Activated T-helper 1 cell treated with anti-CD3 and anti-CD28 coated beads, Interleukin-12 subunit alpha, Interleukin-12 subunit beta, Interleukin-2, Interleukin-4 antibody, amounts not matched to agents 30 ng/mL and 10 ng/mL and 1 ng/mL, durations not matched to agents 14 hours and 24 hours and 36 hours (primary cell): Measurements from ENCODE around the gene PGPEP1. TPM values are rescaled to one million over a fixed set of nuclear protein-coding genes. Genes with fewer than 3 reads are reported as not detected.
"Not testable (repeated sequence)": the region's sequence is repeated elsewhere in the genome, so short reads cannot be mapped to it uniquely, and the experiment has no call there.

Experiments used
- DNase-seq: peaks from one replicate; pipeline ENCODE4 v3.0.0; 2021; ENCODE audit warnings: low spot score
- H3K27ac Mint-ChIP-seq: one replicate; pipeline ENCODE4 v1.8.0; 2021; ENCODE audit warnings: mild to moderate bottlenecking, mixed read lengths
- H3K27me3 Mint-ChIP-seq: one replicate; pipeline ENCODE4 v1.8.0; 2022; ENCODE audit warnings: mild to moderate bottlenecking, moderate library complexity, mixed read lengths; ENCODE audit not compliant: insufficient read depth
- H3K36me3 Mint-ChIP-seq: one replicate; pipeline ENCODE4 v1.8.0; 2021; ENCODE audit warnings: low read depth, mixed read lengths
- H3K4me1 Mint-ChIP-seq: one replicate; pipeline ENCODE4 v1.8.0; 2021; ENCODE audit warnings: low read depth, mixed read lengths
- H3K4me3 Mint-ChIP-seq: one replicate; pipeline ENCODE4 v1.8.0; 2021; ENCODE audit warnings: mild to moderate bottlenecking, moderate library complexity, mixed read lengths
- H3K9me3 Mint-ChIP-seq: one replicate; pipeline ENCODE4 v1.8.0; 2021; ENCODE audit warnings: mixed read lengths
- intact Hi-C: fragments of 100-400 bp; cut with micrococcal nuclease; formaldehyde crosslinking; loops from one replicate; pipeline ENCODE4 v1.15.1; 2024
- total RNA-seq: library from RNA; stranded (reverse); gene quantifications from 2 replicates; pipeline ENCODE4 v1.2.3, GENCODE V29; 2022

Gene PGPEP1
- total RNA-seq, 1 donor from 2014 or later, result 17.9 TPM

DNA sequence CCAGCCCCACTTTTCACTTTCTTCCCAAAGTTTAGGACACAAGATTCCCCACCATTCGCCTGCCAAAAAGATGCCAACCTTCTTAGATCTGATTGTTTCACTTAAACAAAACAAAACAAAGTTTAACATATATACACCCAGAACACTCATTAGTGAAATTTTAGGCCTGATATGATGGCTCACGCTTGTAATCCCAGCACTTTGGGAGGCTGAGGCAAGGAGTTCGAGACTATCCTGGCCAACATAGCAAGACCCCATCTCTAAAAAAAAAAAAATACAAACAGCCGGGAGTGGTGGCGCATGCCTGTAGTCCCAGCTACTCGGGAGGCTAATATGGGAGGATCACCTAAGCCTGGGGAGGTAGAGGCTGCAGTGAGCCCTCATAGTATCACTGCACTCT is 4.9 kb downstream of the PGPEP1 start:
- H3K27ac Mint-ChIP-seq, result no peak overlapping the region
- H3K36me3 Mint-ChIP-seq, result peaks cover 7% of the 10 kb centered on the region
- intact Hi-C loops, result no loop called here

DNA sequence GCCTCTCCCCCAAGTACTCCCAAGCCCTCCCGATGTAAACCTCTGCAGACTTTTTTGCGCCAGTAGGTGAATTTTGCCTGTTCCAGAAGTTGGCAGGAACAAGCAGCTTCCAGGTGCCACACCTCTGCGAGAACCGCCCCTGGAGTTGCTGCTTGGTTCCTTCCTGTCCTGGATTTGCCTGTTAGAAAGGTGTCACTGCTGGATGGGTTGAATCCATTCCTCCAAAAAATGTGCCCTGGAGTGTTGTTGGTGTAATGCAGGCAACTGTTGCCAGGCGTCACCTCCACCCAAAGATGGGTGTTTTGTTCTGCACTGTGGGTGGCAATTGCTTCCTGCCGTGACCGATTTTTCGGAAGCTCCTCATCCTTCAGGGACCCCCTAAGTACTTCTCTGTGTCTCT is 5.7 kb downstream of the PGPEP1 start:
- no peak overlapping the region for H3K27ac Mint-ChIP-seq
- intact Hi-C loops, result no loop called here
- no peaks in the 10 kb centered on the region for H3K9me3 Mint-ChIP-seq

More for the DNA sequence above, 4.9 kb downstream of the PGPEP1 start:
- Mint-ChIP-seq H3K9me3 (no peaks in the 10 kb centered on the region), H3K27me3 (no peaks in the 10 kb centered on the region), H3K4me1 (peaks cover 6% of the 10 kb centered on the region), H3K4me3 (no peak overlapping the region)
- DNase-seq, result no peak

DNA sequence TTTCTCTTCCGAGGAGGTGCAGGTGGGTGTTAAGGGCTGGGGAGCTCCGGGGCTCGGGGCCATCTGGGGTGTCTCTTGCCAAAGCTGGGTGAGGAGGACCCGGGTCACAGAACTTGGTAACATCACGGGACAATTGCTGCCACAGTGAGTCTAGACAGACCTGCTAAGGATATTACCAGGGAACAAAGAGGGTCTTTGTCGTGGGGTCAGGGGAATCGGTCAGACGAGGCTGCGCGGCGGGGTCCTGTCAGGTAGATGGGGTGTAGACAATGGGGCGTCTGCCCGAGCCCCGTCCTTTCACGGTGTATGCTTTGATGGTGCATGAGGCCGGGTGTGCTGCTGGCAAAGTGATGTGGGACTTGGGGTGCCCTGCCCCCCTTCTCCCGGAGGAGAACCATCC is 7.8 kb downstream of the PGPEP1 start:
- Mint-ChIP-seq H3K4me1 (no peaks in the 10 kb centered on the region), H3K36me3 (peaks cover 7% of the 10 kb centered on the region), H3K27me3 (no peaks in the 10 kb centered on the region), H3K9me3 (no peaks in the 10 kb centered on the region), H3K4me3 (no peak overlapping the region), H3K27ac (no peak overlapping the region)
- DNase-seq, result no peak
- intact Hi-C loops, result no loop called here

More for the DNA sequence above, 5.7 kb downstream of the PGPEP1 start:
- Mint-ChIP-seq H3K4me1 (peaks cover 5% of the 10 kb centered on the region), H3K36me3 (peaks cover 7% of the 10 kb centered on the region), H3K4me3 (no peak overlapping the region), H3K27me3 (no peaks in the 10 kb centered on the region)
- DNase-seq, result no peak

DNA sequence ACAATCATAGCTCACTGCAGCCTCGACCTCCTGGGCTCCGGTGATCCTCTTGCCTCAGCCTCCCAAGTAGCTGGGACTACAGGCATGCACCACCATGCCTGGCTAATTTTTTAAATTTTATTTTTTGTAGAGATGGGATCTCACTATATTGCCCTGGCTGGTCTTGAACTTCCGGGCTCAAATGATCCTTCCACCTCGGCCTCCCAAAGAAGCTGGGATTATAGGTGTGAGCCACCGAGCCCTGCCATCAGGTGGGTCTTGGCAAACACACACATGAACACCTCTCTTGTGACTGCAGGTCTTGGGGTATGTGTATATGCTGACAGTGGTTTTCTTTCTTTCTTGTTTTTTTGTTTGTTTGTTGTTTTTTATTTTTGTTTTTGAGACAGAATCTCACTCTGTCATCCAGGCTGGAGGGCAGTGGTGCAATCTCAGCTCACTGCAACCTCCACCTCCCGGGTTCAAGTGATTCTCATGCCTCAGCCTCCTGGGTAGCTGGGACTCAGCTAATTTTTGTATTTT is 8.5 kb downstream of the PGPEP1 start:
- not testable (repeated sequence) for H3K4me3 Mint-ChIP-seq, H3K36me3 Mint-ChIP-seq, DNase-seq, H3K27me3 Mint-ChIP-seq, H3K27ac Mint-ChIP-seq, H3K9me3 Mint-ChIP-seq, H3K4me1 Mint-ChIP-seq
- intact Hi-C loops, result loop anchor here (1.0 kb wide), 1 partner anchor 61 kb away; no protein-coding TSS in a partner anchor

DNA sequence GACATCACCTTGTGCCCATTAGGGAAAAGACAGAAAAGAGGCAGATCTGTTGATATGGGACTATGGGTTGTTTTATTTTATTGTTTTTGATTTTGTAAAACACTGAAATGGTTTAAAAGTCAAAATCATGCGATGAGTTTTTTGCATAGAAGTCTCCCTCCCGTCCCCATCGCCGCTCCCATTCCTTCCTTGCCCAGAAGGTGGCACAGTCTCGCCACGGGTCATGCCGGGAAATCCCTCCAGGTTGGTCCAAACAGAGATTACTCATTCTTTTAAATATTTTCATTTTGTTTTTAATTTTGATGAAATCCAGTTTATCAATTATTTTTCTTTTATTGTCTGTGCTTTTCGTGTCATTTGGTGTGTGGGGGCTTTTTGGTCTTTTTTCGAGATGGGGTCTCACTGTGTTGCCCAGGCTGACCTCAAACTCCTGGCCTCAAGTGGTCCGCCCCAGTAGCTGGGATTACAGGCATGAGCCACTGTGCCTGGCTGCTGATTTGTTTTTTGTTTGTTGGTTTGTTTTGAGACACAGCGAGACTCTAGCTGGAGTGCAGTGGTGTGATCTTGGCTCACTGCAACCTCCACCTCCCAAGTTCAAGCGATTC is 9.2 kb downstream of the PGPEP1 start:
- intact Hi-C loops, result loop anchor here (1.0 kb wide), 1 partner anchor 61 kb away; no protein-coding TSS in a partner anchor
- Mint-ChIP-seq H3K4me3 (no peak overlapping the region), H3K4me1 (no peaks in the 10 kb centered on the region), H3K27me3 (no peaks in the 10 kb centered on the region), H3K27ac (no peak overlapping the region), H3K9me3 (no peaks in the 10 kb centered on the region), H3K36me3 (peaks cover 7% of the 10 kb centered on the region)
- DNase-seq, result no peak

DNA sequence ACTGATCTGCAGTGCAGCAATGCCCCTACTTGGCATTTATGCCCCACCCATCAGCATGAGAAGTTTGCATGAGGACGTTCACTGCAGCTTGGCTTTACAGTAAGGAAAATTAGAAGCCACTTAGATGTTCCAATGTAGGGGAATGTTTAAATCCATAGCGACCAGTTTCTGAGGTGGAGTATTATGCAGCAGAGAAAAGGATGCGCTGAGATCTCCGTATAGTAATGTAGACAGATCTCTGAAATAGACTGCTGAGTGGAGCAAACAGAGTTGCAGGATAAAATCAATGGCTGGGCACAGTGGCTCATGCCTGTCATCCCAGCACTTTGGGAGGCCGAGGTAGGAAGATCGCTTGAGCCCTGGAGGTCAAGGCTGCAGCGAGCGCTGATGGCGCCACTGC is 10.1 kb downstream of the PGPEP1 start:
- DNase-seq, result no peak
- Mint-ChIP-seq H3K9me3 (no peaks in the 10 kb centered on the region), H3K4me1 (no peaks in the 10 kb centered on the region), H3K27ac (no peak overlapping the region), H3K4me3 (no peak overlapping the region), H3K36me3 (peaks cover 7% of the 10 kb centered on the region), H3K27me3 (no peaks in the 10 kb centered on the region)
- intact Hi-C loops, result no loop called here

DNA sequence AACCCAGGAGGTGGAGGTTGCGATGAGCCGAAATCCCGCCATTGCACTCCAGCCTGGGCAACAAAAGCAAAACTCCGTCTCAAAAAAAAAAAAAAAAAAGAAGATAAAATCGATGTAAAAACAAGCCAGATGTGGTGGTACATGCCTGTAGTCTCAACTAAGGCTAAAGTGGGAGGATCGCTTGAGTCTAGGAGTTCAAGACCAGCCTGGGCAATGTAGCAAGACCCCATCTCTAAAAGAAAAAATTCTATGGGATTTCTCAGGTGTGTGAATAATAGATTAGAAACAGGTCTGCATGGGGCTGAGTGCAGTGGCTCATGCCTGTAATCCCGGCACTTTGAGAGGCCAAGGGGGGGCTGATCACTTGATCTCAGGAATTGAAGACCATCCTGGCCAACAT is 11.1 kb downstream of the PGPEP1 start:
- no peaks in the 10 kb centered on the region for H3K27me3 Mint-ChIP-seq

DNA sequence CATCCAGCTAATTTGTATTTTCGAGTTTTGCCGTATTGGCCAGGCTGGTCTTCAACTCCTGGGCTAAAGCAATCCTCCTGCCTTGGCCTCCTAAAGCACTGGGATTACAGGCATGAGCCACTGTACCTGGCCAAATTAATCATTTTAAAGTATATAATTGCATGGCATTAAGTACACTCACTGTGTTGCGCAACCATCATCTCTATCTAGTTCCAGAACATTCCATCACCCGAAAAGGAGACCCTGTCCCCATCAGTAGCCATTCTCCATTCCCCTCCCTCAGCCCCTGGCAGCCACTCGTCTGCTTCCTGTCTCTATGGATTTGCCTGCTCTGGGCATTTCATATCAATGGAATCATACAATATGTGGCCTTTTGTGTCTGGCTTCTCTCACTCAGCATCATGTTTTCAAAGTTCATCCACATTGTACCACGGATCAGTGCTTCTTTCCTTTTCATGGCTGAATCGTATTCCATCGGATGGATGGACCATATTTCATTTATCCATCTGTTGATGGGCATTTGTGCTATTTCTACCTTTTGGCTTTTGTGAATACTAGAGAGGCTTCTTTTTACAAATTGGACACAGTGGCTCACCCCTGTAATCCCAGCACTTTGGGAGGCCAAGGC is 13.1 kb downstream of the PGPEP1 start:
- no peak overlapping the region for H3K27ac Mint-ChIP-seq
- H3K27me3 Mint-ChIP-seq, result no peaks in the 10 kb centered on the region
- H3K9me3 Mint-ChIP-seq, result no peaks in the 10 kb centered on the region
- intact Hi-C loops, result no loop called here
- H3K36me3 Mint-ChIP-seq, result peaks cover 8% of the 10 kb centered on the region
- H3K4me1 Mint-ChIP-seq, result no peaks in the 10 kb centered on the region
- no peak overlapping the region for H3K4me3 Mint-ChIP-seq
- no peak for DNase-seq

More for the DNA sequence above, 11.1 kb downstream of the PGPEP1 start:
- Mint-ChIP-seq H3K36me3 (peaks cover 7% of the 10 kb centered on the region), H3K27ac (no peak overlapping the region), H3K4me3 (no peak overlapping the region), H3K4me1 (no peaks in the 10 kb centered on the region), H3K9me3 (no peaks in the 10 kb centered on the region)
- intact Hi-C loops, result no loop called here
- DNase-seq, result no peak

DNA sequence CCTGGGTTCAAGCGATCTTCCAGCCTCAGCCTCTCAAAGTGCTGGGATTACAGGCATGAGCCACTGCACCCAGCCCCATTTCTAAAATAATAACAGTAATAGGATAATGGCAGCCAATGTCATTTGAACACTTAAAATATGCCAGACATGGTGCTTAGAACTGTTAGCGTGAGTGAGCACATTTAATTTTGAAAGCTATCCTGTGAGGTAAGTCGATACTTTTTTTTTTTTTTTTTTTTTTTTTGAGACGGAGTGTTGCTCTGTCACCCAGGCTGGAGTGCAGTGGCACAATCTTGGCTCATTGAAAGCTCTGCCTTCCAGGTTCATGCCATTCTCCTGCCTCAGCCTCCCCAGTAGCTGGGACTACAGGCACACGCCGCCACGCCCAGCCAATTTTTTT is 14.3 kb downstream of the PGPEP1 start:
- H3K4me3 Mint-ChIP-seq, H3K27me3 Mint-ChIP-seq, DNase-seq, H3K4me1 Mint-ChIP-seq, H3K9me3 Mint-ChIP-seq, H3K27ac Mint-ChIP-seq, intact Hi-C loops: not testable (repeated sequence)
- H3K36me3 Mint-ChIP-seq, result peaks cover 14% of the 10 kb centered on the region

DNA sequence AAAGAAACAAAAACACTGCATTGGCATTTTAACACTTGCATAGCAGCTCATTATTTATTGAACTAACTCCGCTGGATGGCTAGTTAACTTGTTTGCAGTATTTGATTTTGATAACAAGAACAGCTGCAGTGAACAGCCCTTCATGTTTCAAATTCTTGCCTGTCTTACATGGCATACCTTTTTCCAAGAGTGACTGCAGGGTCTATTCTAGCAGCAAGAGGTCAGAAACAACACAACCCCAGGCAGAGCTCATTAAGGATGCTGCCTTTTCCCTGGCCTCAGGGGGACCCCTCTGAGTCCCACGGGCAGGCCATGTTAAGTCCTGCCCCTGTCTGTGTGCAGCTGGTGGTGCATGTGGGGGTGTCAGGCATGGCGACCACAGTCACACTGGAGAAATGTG is 16.6 kb downstream of the PGPEP1 start:
- Mint-ChIP-seq H3K36me3 (peaks cover 16% of the 10 kb centered on the region), H3K4me3 (no peak overlapping the region), H3K9me3 (no peaks in the 10 kb centered on the region), H3K4me1 (no peaks in the 10 kb centered on the region), H3K27me3 (no peaks in the 10 kb centered on the region), H3K27ac (no peak overlapping the region)
- intact Hi-C loops, result no loop called here
- DNase-seq, result no peak

DNA sequence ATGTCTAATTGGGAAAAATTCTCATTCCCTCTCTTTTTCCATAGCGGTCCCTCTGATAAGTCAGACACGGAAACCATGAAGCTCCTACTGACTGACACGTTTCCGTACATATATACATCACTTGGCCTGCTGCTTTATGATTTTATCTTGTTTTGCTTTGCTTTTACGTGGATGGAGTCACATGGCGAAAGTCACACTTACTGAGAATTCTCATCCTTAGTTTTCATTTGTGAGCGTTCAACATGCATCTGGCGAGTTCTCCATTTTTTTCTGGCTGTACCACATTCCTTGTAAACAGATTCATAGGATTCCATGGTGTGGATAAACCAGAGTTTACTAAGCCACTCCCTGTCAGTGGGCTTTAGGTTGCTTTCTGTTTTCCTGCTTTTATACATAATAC is 21.2 kb downstream of the PGPEP1 start:
- Mint-ChIP-seq H3K9me3 (no peaks in the 10 kb centered on the region), H3K27me3 (no peaks in the 10 kb centered on the region), H3K4me3 (no peak overlapping the region), H3K36me3 (peaks cover 28% of the 10 kb centered on the region), H3K4me1 (no peaks in the 10 kb centered on the region), H3K27ac (no peak overlapping the region)
- intact Hi-C loops, result no loop called here
- no peak for DNase-seq

DNA sequence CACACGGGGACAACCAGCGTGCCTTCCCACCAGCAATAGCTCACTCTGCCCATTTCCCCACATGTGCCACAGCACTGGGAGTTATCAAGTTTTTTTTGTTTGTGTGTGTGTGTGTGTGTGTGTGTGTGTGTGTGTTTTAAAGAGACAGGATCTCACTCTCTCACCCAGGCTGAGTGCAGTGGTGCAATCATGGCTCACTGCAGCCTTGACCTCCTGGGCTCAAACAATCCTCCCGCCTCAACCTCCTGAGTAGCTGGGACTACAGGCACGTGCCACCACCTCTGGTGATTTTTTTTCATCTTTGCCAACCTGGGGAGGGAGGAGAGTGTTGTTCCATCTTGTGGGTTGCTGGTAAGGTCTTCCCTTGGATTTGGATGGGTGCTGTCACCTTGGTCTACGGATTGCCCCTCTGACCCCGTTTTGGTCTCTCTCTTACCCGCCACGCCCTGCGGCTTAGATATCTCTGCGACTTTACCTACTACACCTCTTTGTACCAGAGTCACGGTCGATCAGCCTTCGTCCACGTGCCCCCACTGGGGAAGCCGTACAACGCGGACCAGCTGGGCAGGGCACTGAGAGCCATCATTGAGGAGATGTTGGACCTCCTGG is 22.6 kb downstream of the PGPEP1 start:
- peaks cover 23% of the 10 kb centered on the region for H3K36me3 Mint-ChIP-seq
- intact Hi-C loops, result no loop called here
- H3K9me3 Mint-ChIP-seq, result no peaks in the 10 kb centered on the region
- DNase-seq, result no peak
- H3K27me3 Mint-ChIP-seq, result no peaks in the 10 kb centered on the region
- no peak overlapping the region for H3K4me3 Mint-ChIP-seq
- H3K27ac Mint-ChIP-seq, result no peak overlapping the region
- H3K4me1 Mint-ChIP-seq, result no peaks in the 10 kb centered on the region

DNA sequence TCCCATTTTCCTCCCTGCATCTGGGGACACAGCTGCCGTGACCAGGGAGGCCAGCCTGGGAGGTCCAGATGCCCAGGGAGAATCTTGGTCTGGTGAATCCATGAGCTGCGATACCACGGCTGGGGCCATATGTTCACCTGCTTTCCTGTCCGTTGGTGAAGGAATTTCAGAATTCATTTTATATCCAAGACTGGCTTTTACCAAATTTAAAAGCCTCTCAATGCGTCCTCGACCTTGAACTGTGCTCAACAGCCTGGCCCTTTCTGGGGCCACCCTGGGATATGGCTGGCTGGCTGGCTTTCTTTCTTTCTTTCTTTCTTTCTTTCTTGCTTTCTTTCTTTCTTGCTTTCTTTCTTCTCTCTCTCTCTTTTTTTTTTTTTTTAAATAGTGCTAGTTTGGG is 23.4 kb downstream of the PGPEP1 start:
- H3K27ac Mint-ChIP-seq, result no peak overlapping the region
- no peaks in the 10 kb centered on the region for H3K4me1 Mint-ChIP-seq
- no peak for DNase-seq
- no peaks in the 10 kb centered on the region for H3K27me3 Mint-ChIP-seq
- intact Hi-C loops, result no loop called here
- H3K4me3 Mint-ChIP-seq, result no peak overlapping the region
- peaks cover 18% of the 10 kb centered on the region for H3K36me3 Mint-ChIP-seq
- no peaks in the 10 kb centered on the region for H3K9me3 Mint-ChIP-seq
